ENCODE data around the gene ATP8A2.

DNA sequence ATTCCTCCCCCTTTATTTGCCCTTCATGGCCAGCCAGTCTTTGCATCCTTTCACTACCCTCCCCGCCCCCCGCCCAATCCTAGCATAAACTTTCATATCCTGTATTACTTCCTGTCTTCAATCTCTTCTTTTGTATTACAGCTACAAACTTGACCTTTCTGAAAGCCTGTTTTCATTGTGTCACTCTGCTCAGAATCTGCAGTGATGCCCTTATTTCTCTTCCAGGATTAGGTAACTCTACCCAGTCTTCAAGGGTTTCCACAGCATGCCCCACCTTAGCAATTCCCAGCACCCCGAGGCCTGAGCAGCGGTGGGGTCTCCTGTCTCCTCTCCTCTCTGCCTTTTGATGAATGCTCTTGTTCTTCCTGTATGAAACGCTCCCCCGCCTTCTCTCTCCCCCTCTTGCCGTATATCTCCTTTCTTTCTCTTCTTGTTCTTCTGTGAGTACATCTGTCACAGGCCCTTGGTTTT, 534.5 kb downstream of the ATP8A2 start:
- TF ChIP-seq POLR2A (IDR thresholded peaks at IDR 0.05; ENCODE audit: low read depth) (no peak), EP300 (IDR thresholded peaks at IDR 0.05) (no peak), POLR2AphosphoS5 (IDR thresholded peaks at IDR 0.05) (no peak)
- TF ChIP-seq, protein P1, sequence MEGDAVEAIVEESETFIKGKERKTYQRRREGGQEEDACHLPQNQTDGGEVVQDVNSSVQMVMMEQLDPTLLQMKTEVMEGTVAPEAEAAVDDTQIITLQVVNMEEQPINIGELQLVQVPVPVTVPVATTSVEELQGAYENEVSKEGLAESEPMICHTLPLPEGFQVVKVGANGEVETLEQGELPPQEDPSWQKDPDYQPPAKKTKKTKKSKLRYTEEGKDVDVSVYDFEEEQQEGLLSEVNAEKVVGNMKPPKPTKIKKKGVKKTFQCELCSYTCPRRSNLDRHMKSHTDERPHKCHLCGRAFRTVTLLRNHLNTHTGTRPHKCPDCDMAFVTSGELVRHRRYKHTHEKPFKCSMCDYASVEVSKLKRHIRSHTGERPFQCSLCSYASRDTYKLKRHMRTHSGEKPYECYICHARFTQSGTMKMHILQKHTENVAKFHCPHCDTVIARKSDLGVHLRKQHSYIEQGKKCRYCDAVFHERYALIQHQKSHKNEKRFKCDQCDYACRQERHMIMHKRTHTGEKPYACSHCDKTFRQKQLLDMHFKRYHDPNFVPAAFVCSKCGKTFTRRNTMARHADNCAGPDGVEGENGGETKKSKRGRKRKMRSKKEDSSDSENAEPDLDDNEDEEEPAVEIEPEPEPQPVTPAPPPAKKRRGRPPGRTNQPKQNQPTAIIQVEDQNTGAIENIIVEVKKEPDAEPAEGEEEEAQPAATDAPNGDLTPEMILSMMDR (IDR thresholded peaks at IDR 0.05), result no peak
